Right renal pelvis (tissue), 4 donors: ENCODE results near the gene CRCP. TPM values are rescaled to one million over a fixed set of nuclear protein-coding genes. Genes with fewer than 3 reads are reported as not detected.
"Not testable (repeated sequence)": the region's sequence is repeated elsewhere in the genome, so short reads cannot be mapped to it uniquely, and the experiment has no call there.

ENCODE experiments used
- DNase-seq, 4 donors: peaks; one replicate each; pipeline ENCODE4 v3.0.0-alpha.2; 2013; ENCODE audit warnings: low read depth in 4 of 4, low spot score in 3 of 4, missing footprints in 1 of 4
- polyA plus RNA-seq, 4 donors: library from polyadenylated mRNA; unstranded; fragments of 120-200 nt; gene quantifications; one replicate each; pipeline ENCODE4 v1.2.1, GENCODE V29; 2013; ENCODE audit not compliant: insufficient read length in 4 of 4

CRCP gene
- polyA plus RNA-seq, 4 donors: 25.9 to 31.7 (median 28.2) TPM

- DNase-seq: no peak
These were observed 37.9 kb downstream of the CRCP start for GRCh38 chr7:66152371-66153191.

- no peak for DNase-seq
These were observed 39.0 kb downstream of the CRCP start for GRCh38 chr7:66153691-66154090.

DNA sequence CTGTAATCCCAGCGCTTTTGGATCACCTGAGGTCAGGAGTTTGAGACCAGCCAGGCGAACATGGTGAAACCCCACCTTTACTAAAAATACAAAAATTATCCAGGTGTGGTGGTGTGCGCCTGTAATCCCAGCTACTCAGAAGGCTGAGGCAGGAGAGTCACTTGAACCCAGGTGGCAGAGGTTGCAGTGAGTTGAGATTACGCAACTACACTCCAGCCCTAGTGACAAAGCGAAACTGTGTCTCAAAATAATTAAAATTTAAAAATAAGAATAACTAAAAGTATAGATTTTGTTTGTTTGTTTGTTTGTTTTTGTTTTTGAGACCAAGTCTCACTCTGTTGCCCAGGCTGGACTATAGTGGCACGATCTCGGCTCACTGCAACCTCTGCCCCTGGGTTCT, 41.4 kb downstream of the CRCP start:
- not testable (repeated sequence) for DNase-seq

GRCh38 chr7:66157060-66157459, 42.4 kb downstream of the CRCP start:
- DNase-seq: no peak

- DNase-seq: no peak
These were observed 48.0 kb downstream of the CRCP start for GRCh38 chr7:66162622-66163021.

GRCh38 chr7:66163186-66163610, 48.6 kb downstream of the CRCP start:
- DNase-seq: no peak

GRCh38 chr7:66164356-66164755, 49.7 kb downstream of the CRCP start:
- no peak for DNase-seq

GRCh38 chr7:66167773-66168387, 53.2 kb downstream of the CRCP start:
- DNase-seq: no peak

DNA sequence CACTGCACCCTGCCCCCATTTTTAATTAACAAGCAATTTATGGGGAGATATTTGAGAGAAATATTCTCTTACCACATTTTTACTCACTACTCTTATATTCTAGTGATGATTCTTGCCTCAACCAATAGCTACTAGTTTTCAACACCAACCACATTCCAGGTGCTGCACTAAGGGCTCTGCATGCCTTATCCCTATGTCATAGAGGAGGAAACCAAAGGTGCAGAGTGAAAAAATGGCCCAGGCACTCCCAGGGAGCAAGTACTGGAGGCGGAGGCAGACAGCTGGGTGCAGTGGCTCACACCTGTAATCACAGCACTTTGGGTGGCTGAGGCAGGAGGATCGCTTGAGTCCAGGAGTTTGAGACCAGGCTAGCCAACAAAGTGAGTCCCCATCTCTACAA, 55.0 kb downstream of the CRCP start:
- DNase-seq: no peak

GRCh38 chr7:66170309-66171231, 55.9 kb downstream of the CRCP start:
- no peak for DNase-seq

DNA sequence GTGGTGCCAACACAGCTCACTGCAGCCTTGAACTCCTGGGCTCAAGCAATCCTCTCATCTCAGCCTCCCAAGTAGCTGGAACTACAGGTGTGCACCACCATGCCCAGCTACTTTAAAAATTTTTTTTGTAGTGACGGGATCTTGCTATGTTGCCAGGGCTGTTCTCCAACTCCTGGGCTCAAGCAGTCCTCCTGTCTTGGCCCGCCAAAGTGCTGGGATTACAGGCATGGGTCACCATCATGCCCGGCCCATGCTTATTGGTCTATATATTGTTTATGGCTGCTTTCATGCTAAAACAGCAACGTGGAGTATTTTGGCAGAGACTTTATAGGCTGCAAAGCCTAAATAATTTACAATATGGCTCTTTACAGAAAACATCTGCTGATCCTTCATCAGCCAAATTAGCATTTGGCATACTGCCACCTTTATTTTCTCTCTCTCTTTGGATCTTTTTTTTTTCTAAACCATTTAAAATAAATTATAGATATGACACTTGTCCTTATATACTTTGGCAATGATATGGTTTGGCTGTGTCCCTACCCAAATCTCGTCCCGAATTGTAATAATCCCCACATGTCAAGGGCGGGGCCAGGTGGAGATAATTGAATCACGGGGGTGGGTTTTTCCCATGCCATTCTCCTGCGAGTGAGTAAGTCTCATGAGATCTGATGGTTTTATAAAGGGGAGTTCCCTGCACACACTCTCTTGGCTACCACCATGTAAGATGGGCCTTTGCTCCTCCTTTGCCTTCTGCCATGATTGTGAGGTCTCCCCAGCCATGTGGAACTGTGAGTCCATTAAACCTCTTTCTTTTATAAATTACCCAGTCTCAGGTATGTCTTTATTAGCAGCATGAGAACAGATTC, 58.1 kb downstream of the CRCP start:
- not testable (repeated sequence) for DNase-seq

- DNase-seq: no peak
These were observed 59.2 kb downstream of the CRCP start for GRCh38 chr7:66173856-66174255.

DNA sequence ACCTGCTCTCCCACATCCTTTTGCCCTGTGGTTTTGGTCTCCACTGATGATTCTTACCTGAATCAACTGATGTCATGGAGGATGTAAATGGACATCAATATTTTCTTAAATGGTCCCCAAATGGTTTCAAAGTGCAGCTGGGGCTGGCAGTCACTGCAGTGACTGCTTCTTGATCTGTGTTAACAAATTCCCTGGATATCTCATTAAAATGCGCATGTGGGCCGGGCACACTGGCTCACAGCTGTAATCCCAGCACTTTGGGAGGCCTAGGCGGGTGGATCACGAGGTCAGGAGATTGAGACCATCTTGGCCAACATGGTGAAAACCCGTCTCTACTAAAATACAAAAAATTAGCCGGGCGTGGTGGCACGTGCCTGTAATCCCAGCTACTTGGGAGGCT, 60.4 kb downstream of the CRCP start:
- DNase-seq: not testable (repeated sequence)

GRCh38 chr7:66176914-66177313, 62.3 kb downstream of the CRCP start:
- no peak for DNase-seq

GRCh38 chr7:66178258-66178657, 63.6 kb downstream of the CRCP start:
- DNase-seq: no peak

GRCh38 chr7:66181329-66181728, 66.7 kb downstream of the CRCP start:
- DNase-seq: no peak

DNA sequence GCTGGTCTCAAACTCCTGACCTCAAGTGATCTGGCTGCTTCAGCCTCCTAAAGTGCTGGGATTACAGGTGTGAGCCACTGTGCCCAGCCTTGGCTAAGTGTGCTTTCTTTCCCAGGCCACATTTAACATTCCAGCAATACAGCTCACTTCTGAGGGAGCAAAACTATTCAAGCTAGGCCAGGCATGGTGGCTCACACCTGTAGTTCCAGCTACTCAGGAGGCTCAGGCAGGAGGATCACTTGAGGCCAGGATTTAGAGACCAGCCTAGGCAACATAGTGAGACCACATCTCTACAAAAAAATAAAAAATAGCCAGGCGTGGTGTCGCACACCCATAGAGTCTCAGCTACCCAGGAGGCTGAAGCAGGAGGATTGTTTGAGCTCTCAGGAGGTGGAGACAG, 67.2 kb downstream of the CRCP start:
- no peak for DNase-seq

DNA sequence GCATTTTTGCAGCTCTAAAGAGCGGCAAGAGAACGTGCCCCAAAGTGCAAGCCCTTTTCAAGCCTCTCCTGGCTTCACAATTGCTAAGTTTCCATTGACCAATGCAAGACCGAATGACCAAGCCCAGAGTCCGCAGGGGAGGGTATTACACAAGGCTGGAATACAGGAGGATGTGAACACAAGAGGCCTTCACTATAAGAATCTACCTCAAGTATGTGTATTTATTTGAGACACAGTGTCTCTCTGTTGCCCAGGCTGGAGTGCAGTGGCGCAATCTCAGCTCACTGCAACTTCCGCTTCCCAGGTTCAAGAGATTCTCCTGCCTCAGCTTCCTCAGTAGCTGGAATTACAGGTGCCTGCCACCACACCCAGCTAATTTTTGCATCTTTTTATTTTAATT, 68.3 kb downstream of the CRCP start:
- DNase-seq: no peak

DNA sequence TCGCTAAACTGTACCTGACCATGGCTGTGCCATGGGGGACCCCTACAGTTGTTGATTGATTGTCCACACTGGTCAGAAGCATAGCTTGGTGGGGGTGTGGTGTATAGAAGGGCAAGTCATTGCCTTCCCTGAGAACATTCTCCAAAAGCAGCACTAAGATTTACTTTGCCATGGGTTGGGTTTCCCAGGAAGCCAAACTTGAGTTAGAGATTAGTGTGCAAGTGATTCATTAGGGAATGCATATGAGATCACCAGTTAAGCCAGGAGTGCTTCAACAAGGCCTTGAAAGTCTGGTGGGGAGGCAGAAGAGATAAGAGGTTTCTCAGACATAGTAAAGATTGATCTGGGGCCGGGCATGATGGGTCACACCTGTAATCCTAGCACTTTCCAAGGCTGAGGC, 69.1 kb downstream of the CRCP start:
- DNase-seq: no peak

DNA sequence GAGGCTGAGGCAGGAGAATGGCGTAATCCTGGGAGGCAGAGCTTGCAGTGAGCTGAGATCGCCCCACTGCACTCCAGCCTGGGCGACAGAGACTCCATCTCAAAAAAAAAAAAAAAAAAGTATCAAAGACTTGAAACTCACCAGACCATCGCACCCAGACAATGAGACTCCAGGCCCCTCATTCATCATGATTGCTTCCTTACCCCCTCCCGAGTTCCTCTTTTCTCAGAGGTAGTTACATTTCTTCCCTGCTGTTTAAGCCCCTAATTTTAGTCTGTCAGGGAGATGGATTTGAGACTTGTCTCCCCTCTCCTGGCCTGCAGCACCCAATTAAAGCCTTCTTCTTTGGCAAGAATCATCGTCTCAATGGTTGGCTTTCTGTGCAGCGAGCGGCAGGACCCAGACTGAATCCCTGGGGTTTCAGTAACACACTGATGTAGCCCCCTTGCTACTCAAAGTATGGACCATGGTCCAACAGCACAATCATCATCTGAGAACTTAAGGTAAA, 71.1 kb downstream of the CRCP start:
- no peak for DNase-seq
